NCI-H146 treated with DMSO at 0.1 percent for 48 hours (cell line): Measurements from ENCODE around the gene ANO1.

Source experiments
- DNase-seq: peaks from one replicate; lab custom pipeline; 2025; ENCODE audit not compliant: unreplicated experiment; lab: John Stamatoyannopoulos, UW

The ANO1 gene

GRCh38 chr11:70233511-70233934 lies 155.4 kb downstream of the ANO1 start:
- DNase-seq, result no peak

- DNase-seq, result no peak
Measured at GRCh38 chr11:70233962-70234361, 155.8 kb downstream of the ANO1 start.
